Esophagus (tissue), 2 donors: ENCODE measurements around the gene GLS2. TPM values are rescaled to one million over a fixed set of nuclear protein-coding genes. Genes with fewer than 3 reads are reported as not detected.

Experiments
- H3K27ac ChIP-seq, 2 donors: one replicate each; pipeline ENCODE4 v1.5.1; 2013; ENCODE audit warnings: low read depth in 2 of 2, mild to moderate bottlenecking in 2 of 2, inconsistent platforms in 1 of 2, low read length in 1 of 2, moderate library complexity in 1 of 2
- H3K27me3 ChIP-seq, 2 donors: one replicate each; pipeline ENCODE4 v1.6.1; 2013; ENCODE audit warnings: low read length in 2 of 2, control low read depth in 1 of 2, mild to moderate bottlenecking in 1 of 2; ENCODE audit not compliant: insufficient read depth in 2 of 2, control insufficient read depth in 1 of 2
- H3K36me3 ChIP-seq, 2 donors: one replicate each; pipeline ENCODE4 v1.6.1; 2013; ENCODE audit warnings: low read length in 1 of 2; ENCODE audit not compliant: control insufficient read depth in 2 of 2, insufficient read depth in 2 of 2
- H3K4me1 ChIP-seq, 2 donors: one replicate each; pipeline ENCODE4 v1.6.1; 2013; ENCODE audit warnings: low read length in 1 of 2; ENCODE audit not compliant: control insufficient read depth in 2 of 2, insufficient read depth in 2 of 2
- H3K4me3 ChIP-seq, 2 donors: one replicate each; pipeline ENCODE4 v1.5.1; 2013; ENCODE audit warnings: low read length in 2 of 2, mild to moderate bottlenecking in 2 of 2, low read depth in 1 of 2, moderate library complexity in 1 of 2
- H3K9me3 ChIP-seq, 2 donors: one replicate each; pipeline ENCODE4 v1.6.1; 2013; ENCODE audit warnings: mild to moderate bottlenecking in 2 of 2, low read depth in 1 of 2, low read length in 1 of 2, moderate library complexity in 1 of 2; ENCODE audit not compliant: control insufficient read depth in 2 of 2, insufficient read depth in 1 of 2
- WGBS, 2 donors: extraction: QIAGEN DNeasy Blood & Tissue Kit; methylation state at CpG; one replicate each; pipeline ENCODE4 v1.1.7; 2013; 5-methylcytosine and 5-hydroxymethylcytosine counted together
- polyA plus RNA-seq, 2 donors: library from polyadenylated mRNA; stranded (reverse); fragments of 200-250 nt; gene quantifications; one replicate each; pipeline ENCODE4 v1.2.3, GENCODE V29; 2013
- donor health status: healthy with polysubstance abuse.
- donor health status: Bipolar disorder and iron deficiency.

The GLS2 gene
- polyA plus RNA-seq: 1 to 10 TPM; 3.6 to 4.2 TPM

- Histone ChIP-seq H3K27ac (peak within 1 kb of the TSS in 1 of 2 donors; percentile 15), H3K27me3 (no peaks in the 10 kb centered on the region), H3K4me3 (peak within 1 kb of the TSS; percentile 42 to 56), H3K4me1 (peaks cover 0 to 12% of the 10 kb centered on the region in 2 donors), H3K9me3 (no peaks in the 10 kb centered on the region), H3K36me3 (no peaks in the 10 kb centered on the region)
- WGBS, 2 donors: 19% methylated on average over 59 of the region's 59 CpGs
Measured at GRCh38 chr12:56488041-56488955, at the start of gene GLS2. Gene GLS2, minus strand, starts transcription at chr12:56488161. Its CDS starts 43 bp downstream, at chr12:56488118.

GRCh38 chr12:56537546-56537945 lies 49.6 kb upstream of the GLS2 start:
- no peaks in the 10 kb centered on the region for H3K4me1 ChIP-seq
- no peak overlapping the region for H3K27ac ChIP-seq
- H3K9me3 ChIP-seq: no peaks in the 10 kb centered on the region
- H3K27me3 ChIP-seq: no peaks in the 10 kb centered on the region
- no peaks in the 10 kb centered on the region for H3K36me3 ChIP-seq
- no peak overlapping the region for H3K4me3 ChIP-seq

- Histone ChIP-seq H3K9me3 (no peaks in the 10 kb centered on the region), H3K36me3 (no peaks in the 10 kb centered on the region), H3K4me1 (no peaks in the 10 kb centered on the region), H3K27me3 (no peaks in the 10 kb centered on the region), H3K27ac (no peak overlapping the region), H3K4me3 (no peak overlapping the region)
- WGBS, 2 donors: 74 to 83% methylated on average over 7 of the region's 7 CpGs
Measured at GRCh38 chr12:56530390-56531055, 42.6 kb upstream of the GLS2 start.

GRCh38 chr12:56529656-56530055 lies 41.7 kb upstream of the GLS2 start:
- H3K4me1 ChIP-seq: no peaks in the 10 kb centered on the region

GRCh38 chr12:56528846-56529245 lies 40.9 kb upstream of the GLS2 start:
- 90 to 92% methylated on average over 1 of the region's 1 CpG for WGBS, 2 donors
- no peak overlapping the region for H3K27ac ChIP-seq
- H3K4me1 ChIP-seq: no peaks in the 10 kb centered on the region
- no peaks in the 10 kb centered on the region for H3K9me3 ChIP-seq
- no peaks in the 10 kb centered on the region for H3K36me3 ChIP-seq
- H3K4me3 ChIP-seq: no peak overlapping the region
- H3K27me3 ChIP-seq: no peaks in the 10 kb centered on the region

More at GRCh38 chr12:56529656-56530055, 41.7 kb upstream of the GLS2 start:
- no peaks in the 10 kb centered on the region for H3K27me3 ChIP-seq
- H3K9me3 ChIP-seq: no peaks in the 10 kb centered on the region
- H3K27ac ChIP-seq: no peak overlapping the region
- H3K36me3 ChIP-seq: no peaks in the 10 kb centered on the region
- no peak overlapping the region for H3K4me3 ChIP-seq
- WGBS, 2 donors: 79 to 81% methylated on average over 4 of the region's 4 CpGs

GRCh38 chr12:56522411-56523193 lies 34.6 kb upstream of the GLS2 start:
- no peaks in the 10 kb centered on the region for H3K4me1 ChIP-seq
- 10 to 23% methylated on average over 4 of the region's 4 CpGs for WGBS, 2 donors

GRCh38 chr12:56521590-56522371 lies 33.8 kb upstream of the GLS2 start, which contains the start of gene RBMS2:
Gene RBMS2, plus strand, starts transcription at chr12:56521820. Its CDS starts 204 bp downstream, at chr12:56522024.
- Histone ChIP-seq H3K36me3 (no peaks in the 10 kb centered on the region), H3K9me3 (no peaks in the 10 kb centered on the region), H3K27ac (peak within 1 kb of the TSS; percentile 61 to 79), H3K27me3 (no peaks in the 10 kb centered on the region), H3K4me1 (no peaks in the 10 kb centered on the region), H3K4me3 (peak within 1 kb of the TSS; percentile 41 to 70)
- WGBS, 2 donors: 1 to 3% methylated on average over 15 of the region's 15 CpGs

More at GRCh38 chr12:56522411-56523193, 34.6 kb upstream of the GLS2 start:
- no peaks in the 10 kb centered on the region for H3K9me3 ChIP-seq
- no peaks in the 10 kb centered on the region for H3K27me3 ChIP-seq
- peak overlapping the region; percentile 61 to 67 for H3K27ac ChIP-seq
- no peaks in the 10 kb centered on the region for H3K36me3 ChIP-seq
- H3K4me3 ChIP-seq: peak overlapping the region; percentile 41 to 70

- H3K27ac ChIP-seq: peak overlapping the region; percentile 47 to 79
- no peaks in the 10 kb centered on the region for H3K36me3 ChIP-seq
- no peaks in the 10 kb centered on the region for H3K27me3 ChIP-seq
- H3K4me1 ChIP-seq: no peaks in the 10 kb centered on the region
- H3K9me3 ChIP-seq: no peaks in the 10 kb centered on the region
- H3K4me3 ChIP-seq: peak overlapping the region in 1 of 2 donors; percentile 70
- 45 to 53% methylated on average over 8 of the region's 8 CpGs for WGBS, 2 donors
Measured at GRCh38 chr12:56521209-56521589, 33.2 kb upstream of the GLS2 start.
